ENCODE results near the gene STT3A.
"Not testable (repeated sequence)": the region's sequence is repeated elsewhere in the genome, so short reads cannot be mapped to it uniquely, and the experiment has no call there.

The STT3A gene

DNA sequence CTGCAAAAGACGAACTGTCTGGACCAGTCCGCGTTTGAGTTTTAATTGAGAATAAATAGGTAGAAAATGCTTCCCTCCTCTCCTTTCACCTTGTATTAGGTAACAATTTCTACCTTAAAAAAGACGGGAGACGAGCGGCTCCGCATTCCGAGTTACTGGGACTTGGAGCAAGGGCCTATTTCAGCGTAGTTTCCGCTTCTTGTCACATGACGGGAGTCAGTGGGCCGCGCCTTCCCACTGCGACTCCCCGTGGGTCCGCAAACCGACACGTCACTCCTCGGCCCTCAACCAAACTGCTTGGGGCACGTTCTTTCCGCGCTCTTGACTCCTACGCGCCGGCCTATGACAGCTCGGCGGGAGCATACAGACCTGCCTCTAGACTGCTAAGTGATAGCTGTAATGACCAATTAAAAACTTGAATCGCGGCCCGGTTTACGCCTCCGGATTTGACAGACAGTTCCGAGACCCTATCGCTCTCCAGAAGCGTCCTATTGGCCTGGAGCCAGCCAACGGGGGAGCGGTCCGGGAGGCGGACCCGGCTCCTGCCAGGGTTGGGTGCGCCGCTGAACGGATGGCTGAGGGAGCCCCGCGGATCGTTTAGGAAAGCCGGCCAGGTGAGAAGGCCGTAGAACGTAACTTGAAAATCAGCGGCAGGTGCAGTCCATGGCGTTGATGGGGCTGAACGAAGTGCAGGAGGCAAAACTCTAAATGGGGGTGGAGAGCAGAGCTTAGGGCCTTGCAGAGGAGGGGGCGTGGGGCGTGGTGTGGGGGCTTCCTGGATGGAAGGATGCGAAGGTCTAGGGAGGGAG lies at the start of gene STT3A:
Gene STT3A, plus strand, starts transcription at position 548 of the 809 bp plus-strand sequence. CDS start 3,064 bp downstream, outside the sequence.
- DNase-seq = peak; percentile 96

DNA sequence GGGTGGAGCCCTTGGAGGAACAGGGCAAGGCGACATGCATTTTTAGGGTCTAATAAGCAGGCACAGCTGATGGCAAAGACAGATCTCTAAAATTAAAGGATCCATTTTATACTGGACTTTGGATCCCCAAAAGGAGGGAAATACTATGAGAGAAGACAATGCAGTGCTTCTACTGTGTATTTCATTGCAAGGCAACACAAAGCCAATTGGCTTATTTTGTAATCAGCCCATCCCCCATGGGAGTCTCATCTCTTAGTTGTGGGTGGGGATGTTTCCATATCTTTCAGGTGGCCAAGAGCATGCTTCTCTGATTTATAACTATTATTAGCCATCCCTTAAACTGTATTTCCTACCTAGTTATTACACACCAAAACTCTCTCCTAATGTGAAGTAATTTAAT lies 41.9 kb upstream of the STT3A start:
- DNase-seq = no peak

DNA sequence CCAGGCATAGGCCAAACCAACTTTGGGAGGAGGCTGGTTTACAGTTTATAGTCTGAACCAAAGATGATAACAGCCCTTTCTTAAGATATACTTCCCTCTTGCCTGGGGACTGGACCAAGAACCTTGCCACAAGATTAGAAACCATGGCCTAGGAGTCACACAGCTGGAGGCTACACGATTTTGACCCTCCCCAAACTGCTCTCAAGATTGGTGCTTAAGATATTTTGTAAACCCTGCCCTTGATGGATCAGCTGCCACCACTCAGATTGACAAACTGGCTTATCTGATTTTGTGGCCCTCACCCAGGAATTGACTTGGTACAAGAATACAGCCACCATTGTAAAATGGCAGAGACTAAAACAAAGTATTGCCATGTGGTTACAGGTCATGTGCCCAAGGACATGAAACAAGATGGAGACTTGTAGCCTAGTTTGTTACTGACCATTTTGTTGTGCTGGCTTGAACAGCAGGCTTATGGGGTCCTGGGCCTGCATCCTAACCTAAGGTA lies 40.8 kb upstream of the STT3A start:
- DNase-seq = no peak

DNA sequence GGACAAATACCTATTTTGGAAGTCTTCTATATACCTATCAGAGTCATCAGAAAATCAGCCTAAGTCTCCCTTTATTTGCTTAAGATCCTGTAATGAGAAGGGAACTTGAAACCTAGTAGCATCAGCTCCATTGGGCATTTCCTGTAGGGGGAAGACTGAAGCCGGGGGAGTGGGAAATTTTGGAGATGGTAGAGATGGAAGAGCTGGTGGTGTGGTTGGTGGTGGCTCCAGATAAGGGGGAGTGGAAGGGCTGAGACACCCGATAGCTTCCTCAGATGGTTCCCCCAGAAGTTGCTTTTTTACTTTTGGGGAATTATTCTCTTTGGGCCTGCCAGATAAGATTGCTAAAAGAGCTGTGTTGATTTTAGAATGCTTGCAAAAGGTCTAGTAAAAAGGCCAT lies 39.7 kb upstream of the STT3A start:
- DNase-seq = no peak

DNA sequence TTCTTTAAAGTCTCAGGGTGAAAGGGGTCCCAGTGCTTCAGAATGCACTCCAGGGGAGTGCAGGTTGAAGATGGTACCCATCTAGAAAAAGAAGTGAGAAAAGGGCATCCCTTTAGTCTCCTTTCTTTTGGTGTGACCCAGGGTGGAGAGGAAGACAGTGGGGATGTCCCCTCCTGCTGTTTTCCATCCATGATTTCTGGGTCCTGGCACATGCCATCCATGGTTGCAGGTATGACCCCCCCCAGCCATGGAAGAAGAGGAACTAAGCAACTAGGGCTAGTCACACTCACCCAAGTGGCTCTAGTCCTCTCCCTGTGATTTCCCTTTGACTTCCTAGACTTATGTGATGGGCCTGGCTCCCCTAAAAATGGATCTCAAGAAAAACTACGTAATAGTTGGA lies 39.3 kb upstream of the STT3A start:
- no peak for DNase-seq

DNA sequence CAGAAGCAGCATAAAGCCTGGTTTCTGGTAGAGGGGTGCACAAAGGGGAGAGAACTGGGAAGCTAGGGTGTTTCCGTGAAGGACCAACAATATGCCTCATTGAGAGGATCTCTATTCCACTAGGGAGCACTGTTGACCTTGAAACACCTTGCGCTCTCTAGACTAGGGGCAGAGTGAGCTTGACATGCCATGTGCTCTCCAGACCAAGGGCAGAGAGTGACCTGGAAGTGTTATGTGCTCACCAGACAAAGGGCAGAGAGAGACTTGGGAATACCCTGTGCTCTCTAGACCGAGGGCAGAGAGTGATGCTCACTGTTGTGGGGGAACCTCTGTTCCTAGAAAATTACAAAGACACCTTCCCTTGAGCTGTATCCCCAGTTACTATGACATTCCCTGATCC lies 38.6 kb upstream of the STT3A start:
- DNase-seq = no peak

DNA sequence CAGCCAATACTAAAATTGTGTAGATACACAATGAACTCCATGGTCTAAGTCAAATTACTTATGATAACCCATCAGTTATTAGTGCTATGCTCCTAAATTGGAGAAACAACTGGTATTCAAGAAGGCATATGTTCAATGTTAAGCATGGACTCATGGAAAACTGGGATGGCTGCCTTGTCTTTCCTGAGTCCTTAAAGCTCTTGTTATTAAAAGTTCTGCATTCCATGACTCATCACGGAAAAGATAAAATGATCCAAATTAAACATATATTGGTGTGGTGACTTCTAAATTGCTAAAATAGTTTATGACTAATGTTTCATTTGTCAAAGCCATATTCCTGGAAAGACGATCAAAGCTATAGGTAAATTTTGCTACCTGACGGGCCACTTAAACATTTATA lies 32.8 kb upstream of the STT3A start:
- no peak for DNase-seq

DNA sequence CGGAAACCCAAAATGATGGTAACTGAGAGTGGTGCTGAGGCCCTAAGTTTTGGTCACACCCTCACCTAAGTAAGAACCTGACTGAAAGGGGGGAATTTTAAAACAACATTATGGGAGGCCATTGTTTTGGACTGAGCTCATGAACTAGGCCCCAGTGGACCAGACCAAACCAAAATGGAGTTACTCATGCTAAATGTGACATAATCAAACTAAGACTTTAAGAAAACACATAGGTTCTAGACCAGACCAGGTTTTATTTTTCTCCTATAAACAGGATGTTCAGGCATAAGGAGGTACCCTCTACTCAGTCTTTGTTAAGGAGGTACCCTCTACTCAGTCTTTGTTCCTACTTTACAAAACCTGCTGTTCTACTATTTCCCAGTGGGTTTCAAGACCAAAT lies 30.7 kb upstream of the STT3A start:
- no peak for DNase-seq

DNA sequence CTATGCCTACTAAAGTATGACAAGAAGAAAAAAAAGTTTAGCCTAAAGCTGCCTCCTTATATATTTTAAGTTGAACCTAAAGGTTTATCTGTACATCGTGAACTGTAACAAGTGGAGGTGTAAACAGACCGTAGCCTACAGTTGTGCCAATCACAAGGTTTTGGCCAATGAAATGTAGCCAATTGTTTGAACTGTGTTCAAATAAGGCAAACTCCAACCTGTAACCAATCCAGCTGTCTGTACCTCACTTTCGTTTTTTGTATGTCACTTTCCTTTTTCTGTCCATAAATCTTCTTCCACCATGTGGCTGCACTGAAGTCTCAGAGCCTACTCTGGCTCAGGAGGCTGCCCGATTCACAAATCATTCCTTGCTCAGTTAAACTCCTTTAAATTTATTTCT lies 30.2 kb upstream of the STT3A start:
- DNase-seq = no peak

DNA sequence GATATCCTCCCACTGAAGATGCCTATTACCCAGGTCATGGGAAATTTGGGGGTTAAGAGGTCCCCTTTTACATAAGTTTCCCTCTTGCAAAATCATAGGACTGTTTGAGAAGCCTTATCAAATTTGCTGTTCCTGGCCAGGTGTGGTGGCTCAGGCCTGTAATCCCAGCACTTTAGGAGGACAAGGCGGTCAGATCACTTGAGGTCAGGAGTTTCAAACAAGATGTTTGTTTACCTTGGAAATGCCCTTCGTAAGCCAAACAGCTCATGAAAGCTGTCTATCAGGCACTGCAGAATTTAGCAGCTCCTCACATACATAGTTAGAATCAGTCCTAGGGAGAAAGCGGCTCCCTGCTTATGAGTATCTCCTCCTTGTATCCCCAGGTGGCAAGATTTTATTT lies 28.3 kb upstream of the STT3A start:
- no peak for DNase-seq

DNA sequence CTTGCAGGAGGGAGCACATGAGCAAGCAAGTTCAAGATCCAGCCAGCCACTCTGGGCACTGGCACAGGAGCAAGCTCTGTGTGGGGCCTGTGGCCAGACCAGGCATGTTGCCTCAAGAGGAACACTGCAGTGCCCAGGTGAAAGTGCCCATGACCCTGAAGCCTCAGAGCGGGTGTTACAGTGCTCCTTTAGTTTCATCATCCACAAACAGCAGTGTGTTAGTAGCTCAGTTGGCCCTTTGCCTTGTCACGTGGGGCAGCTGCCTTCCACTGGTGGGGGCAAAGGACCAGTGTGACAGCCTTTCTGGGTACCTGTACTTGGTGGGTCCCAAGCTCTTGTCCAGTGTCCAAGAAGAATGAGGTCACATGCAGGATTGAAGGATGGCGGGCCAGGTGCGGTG lies 26.4 kb upstream of the STT3A start:
- DNase-seq = no peak

DNA sequence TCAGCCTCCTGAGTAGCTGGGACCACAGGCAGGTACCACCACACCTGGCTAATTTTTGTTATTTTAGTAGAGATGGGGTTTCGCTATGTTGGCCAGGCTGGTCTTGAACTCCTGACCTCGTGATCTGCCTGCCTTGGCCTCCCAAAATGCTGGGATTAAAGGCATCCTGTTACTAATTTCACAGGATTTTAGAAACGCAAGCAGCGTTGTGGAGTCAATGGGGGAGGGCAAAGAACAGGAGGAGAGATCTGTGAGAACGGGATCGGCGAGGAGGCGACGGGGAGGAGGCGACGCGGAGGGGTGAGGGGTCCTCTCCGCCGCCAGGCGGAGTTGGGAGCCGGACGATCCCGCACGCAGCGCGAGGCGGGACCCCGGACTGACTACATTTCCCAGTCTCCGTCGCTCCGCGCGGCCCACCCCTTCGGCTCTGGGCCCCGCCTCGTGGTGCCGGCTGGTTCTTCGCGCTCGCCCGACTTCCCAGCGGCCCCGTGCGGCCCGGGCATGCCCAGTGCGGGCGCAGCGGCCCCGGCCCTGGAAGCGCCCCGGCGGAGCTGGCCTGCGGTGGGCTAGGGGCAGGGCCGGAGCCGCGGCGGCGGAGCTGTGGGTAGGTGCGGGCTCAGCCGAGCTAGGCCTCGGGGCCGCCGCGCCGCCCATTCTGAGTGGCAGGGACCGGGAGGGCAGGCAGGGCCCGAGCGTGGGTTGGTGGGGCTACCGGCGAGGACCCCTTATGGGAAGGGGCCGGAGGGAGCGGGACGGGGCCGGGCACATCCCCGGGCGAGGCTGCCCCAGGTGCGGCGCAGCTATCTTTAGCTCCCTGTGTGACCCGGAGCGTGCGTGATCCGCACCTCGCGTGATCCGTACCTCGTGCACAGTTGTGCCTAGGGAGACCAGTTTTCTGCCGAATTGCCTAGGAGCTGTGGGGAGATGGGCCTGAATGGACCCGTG lies 23.4 kb upstream of the STT3A start, which contains the start of gene EI24:
Gene EI24, plus strand, starts transcription at position 508 of the 945 bp plus-strand sequence. CDS start 3,051 bp downstream, outside the sequence.
- DNase-seq = peak; percentile 80

DNA sequence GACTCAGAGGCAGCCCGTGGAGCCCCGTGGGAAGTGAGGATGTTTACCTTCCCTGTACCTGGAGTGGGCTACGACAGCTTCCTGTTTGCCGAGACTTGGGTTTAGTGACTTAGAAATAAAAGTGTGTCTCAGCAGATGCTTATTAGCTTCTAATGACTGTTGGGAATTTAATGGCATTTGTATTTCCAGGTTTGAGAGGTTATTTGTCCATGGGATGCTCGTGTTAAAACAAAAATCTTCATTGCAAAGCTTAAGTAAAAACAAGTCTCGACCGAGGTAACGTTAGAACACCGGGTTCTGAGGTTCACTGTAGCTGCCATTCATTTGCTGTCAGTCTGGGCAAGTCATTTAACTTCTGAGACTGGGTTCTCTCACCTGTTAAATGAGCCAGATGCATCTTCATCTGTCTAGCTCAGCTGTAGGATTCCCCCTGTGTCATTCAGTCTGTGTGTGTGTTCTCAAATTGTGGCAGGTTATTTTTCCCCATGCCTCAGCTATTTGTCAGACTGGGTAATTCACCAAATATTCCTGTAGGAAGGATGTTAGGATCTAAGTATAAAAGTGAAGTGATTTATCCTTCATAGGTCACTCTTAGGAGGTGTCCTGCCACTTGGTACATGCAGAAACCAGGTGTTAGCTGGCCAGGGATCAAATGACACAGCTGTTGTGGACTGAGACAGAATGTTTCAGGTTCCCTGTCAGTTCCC lies 22.6 kb upstream of the STT3A start:
- no peak for DNase-seq

DNA sequence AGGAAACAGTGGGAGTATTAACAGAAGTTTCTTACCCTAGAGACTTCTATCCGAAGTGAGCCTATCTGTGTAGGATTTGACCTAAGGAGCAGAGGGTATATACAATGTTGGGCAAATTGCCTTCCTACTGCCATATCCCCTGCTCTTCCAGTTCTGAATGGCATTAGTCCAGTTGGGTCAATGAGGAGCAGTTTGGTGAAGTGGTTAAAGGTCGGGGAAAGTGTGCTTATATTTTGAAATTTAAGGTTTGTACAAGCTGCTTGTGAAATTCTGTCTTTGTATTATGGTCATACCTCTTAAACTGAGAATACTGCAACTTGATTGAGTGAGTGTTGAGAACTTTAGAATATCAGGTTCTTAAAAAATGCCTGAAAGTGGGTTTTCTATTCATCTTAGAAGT lies 21.7 kb upstream of the STT3A start:
- DNase-seq = no peak

DNA sequence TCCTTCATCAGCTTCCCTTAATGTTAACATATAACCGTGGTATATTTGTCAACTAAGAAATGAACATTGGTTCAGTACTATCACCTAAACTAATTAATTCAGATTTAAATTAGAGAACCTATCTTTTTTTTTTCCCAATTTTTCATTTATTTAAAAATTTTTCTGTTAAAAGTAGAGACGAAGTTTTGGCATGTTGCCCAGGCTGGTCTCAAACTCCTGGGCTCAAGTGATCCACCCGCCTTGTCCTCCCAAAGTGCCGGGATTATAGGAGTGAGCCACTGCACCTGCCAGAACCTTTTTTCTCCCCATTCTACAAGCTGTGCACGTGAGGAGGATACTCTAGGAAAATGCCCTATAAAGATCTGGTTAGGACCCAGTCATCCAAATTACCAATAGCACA lies 19.7 kb upstream of the STT3A start:
- no peak for DNase-seq

DNA sequence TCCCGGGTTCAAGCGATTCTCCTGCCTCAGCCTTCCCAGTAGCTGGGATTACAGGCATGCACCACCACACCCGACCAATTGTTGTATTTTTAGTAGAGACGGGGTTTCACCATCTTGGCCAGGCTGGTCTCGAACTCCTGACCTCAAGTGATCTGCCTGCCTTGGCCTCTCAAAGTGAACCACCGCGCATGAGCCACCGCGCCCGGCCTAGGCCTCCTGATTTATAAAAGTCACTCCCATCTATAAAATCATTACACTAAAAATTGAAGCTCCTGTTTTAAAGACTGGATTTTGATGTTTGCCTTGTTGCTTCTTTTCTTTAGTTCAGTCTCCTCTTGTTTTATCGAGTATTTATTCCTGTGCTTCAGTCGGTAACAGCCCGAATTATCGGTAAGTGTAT lies 15.5 kb upstream of the STT3A start:
- DNase-seq = not testable (repeated sequence)

DNA sequence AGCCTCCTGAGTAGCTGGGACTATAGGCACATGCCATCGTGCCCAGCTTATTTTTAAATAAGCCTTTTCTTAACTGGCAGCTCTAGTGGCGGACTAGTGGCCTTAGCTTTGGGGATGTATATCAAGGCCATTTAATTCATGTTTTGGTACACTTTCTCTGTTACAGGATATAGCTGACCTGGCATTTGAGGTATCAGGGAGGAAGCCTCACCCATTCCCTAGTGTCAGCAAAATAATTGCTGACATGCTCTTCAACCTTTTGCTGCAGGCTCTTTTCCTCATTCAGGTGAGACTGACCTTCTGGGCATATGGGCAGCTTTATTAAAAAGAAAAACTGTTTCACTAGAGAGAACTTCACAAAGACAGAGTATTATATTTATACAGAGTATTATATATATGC lies 13.9 kb upstream of the STT3A start:
- DNase-seq = no peak

DNA sequence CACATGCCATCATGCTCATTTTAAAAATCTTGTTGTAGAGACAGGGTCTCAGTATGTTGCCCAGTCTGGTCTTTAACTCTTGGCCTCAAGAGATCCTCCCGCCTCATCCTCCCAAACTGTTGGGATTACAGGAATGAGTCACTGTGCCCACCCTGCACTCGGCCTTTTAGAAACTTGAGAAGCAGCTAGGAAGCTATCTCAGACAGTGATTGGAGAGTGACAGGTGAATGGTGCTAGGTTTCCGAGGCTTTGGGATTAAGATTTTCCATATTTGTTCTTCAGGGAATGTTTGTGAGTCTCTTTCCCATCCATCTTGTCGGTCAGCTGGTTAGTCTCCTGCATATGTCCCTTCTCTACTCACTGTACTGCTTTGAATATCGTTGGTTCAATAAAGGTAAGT lies 12.8 kb upstream of the STT3A start:
- no peak for DNase-seq

DNA sequence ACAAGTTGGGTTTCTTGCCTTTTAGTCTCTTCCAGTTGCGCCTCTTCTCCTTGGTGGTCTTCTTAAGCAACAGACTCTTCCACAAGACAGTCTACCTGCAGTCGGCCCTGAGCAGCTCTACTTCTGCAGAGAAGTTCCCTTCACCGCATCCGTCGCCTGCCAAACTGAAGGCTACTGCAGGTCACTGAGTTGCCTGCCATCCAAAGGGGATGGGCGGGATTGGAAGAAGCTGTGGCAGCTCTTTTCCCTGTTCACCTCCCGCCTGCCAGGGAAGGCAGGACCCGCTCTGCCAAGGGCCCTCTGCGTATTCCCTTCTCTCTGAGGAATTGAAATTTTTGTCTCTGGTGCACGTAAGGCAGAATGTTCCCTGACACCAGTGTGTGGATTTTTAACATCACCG lies 9.2 kb upstream of the STT3A start:
- no peak for DNase-seq

DNA sequence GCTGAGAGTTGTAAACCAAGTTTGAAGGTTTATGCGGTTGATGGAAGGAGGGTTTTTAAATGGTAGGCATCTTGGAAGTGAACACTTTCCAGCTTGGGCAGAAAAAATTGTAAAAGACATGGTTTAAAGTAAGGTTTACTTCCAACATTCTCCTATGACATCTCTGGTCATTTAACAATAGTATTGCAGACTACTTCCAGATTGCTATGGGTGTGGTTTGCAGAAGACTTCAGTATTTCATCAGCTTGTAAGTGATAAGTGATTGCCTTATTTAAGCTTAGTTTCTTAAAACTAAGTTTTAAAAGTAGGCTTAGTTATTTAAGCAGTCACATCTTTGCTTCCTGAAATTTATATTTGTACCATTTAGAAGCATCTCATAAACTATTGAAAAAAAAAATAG lies 7.2 kb upstream of the STT3A start:
- no peak for DNase-seq

DNA sequence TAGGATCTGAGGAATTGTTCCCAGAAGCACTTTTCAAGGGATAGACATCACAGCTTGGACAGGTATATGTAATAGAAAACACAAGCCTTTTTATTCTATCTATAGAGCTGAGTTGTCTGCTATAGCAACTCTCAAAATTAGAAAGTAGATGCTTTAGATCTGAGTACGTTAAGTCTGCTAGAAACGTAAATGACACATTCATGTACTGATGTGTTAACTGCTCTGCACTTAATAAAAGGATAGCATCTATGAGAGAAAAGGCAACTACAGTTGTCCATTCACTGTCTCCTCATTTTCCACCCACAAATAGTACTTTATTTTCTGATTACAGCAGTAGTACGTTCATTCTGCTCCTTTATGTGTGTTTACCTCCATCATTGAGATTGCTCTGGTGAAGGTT lies 6.0 kb upstream of the STT3A start:
- DNase-seq = no peak

DNA sequence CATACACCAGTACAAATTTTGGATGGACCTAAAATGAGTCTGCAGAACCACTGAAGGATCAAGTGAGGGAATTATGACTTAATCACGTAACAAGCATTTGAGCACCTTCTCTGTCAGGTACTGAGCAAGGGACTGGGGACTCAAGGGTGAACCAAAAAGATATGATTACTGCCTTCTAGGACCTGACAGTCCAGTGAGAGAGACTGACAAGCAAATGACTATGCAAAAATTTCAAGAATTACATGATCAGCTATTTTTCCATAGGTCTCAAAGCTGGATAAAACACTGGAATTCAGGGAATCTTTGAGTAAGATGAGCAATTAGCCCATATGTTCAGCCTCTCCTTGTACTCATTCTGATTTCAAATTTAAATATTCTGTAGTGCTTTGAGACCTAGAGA lies 5.2 kb upstream of the STT3A start:
- no peak for DNase-seq

DNA sequence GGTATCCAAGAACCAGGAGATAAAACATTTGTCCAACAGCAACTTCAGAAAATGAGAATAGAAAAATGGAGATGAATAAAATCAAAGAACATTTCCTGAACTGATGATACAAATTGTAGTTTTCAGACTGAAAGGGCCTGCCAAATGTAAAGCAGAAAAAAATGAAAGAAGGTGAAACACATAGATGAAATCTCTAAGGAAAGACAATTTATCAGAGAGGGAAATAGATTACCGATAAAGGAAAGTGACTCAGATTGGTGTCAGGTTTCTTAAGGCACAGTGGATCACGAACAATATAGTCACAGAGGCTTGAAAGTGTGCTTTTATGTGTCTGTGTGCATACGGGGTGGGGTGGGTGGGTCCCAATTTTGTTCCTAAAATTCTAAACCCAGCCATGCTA lies 4.1 kb upstream of the STT3A start:
- DNase-seq = no peak
